ENCODE results near the gene CROT. TPM values are rescaled to one million over a fixed set of nuclear protein-coding genes. Genes with fewer than 3 reads are reported as not detected.

CROT gene
- total RNA-seq, 4 donors from 2014 or later: 31.4 to 74.9 (median 50.6) TPM

DNA sequence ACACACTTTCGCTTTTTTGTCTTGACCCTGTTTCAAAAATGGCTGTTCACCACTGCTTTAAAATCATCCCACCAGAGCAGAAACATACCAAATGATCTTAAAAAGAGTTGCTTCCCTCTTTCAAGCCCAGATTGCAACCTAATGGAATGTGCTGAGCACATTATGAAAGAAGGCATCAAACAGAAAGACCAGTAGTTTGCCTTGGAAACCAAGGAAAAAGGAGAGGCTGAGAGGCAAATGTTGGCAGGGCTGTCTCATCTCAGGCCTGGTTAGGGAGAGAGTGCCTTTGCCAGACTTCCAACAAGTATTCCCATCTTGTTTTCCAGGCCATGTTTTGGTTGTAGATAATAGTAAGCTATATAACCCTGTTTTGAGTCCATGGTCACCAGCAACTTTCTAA, 65.7 kb downstream of the CROT start:
- TF ChIP-seq, protein P1, sequence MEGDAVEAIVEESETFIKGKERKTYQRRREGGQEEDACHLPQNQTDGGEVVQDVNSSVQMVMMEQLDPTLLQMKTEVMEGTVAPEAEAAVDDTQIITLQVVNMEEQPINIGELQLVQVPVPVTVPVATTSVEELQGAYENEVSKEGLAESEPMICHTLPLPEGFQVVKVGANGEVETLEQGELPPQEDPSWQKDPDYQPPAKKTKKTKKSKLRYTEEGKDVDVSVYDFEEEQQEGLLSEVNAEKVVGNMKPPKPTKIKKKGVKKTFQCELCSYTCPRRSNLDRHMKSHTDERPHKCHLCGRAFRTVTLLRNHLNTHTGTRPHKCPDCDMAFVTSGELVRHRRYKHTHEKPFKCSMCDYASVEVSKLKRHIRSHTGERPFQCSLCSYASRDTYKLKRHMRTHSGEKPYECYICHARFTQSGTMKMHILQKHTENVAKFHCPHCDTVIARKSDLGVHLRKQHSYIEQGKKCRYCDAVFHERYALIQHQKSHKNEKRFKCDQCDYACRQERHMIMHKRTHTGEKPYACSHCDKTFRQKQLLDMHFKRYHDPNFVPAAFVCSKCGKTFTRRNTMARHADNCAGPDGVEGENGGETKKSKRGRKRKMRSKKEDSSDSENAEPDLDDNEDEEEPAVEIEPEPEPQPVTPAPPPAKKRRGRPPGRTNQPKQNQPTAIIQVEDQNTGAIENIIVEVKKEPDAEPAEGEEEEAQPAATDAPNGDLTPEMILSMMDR (IDR thresholded peaks at IDR 0.05): no peak
- TF ChIP-seq POLR2A (IDR thresholded peaks at IDR 0.05): no peak
- H3K27me3 ChIP-seq: no peaks in the 10 kb centered on the region
- no peak for DNase-seq

DNA sequence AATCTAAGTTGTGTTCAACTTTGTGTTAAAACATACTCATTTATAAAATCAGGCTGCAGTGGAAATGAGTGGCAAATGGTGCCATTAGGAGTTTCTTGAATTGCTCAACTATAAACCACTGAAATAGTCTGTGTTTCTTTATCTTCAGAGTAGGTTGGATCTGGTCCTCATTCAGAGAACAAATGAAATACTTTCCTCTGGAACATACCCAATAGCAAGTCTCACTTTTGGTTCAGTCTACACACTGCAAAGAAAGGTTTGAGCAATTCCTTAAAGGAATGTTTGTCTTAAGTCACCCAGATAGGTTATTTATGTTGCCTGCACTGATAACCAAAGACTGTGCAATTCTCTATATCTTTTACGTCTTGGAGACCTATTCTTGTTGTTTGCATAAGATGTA, 67.6 kb downstream of the CROT start:
- H3K9me3 ChIP-seq: no peaks in the 10 kb centered on the region
- DNase-seq: no peak
- TF ChIP-seq POLR2A (IDR thresholded peaks at IDR 0.05): no peak
- TF ChIP-seq, protein P1 (IDR thresholded peaks at IDR 0.05): no peak
- no peak overlapping the region for H3K4me3 ChIP-seq
- H3K4me1 ChIP-seq: no peaks in the 10 kb centered on the region
- no peak overlapping the region for H3K27ac ChIP-seq
- H3K36me3 ChIP-seq: no peaks in the 10 kb centered on the region
- no peaks in the 10 kb centered on the region for H3K27me3 ChIP-seq

More for the DNA sequence above, 65.7 kb downstream of the CROT start:
- H3K4me3 ChIP-seq: no peak overlapping the region
- no peaks in the 10 kb centered on the region for H3K4me1 ChIP-seq
- H3K36me3 ChIP-seq: no peaks in the 10 kb centered on the region
- no peak overlapping the region for H3K27ac ChIP-seq
- H3K9me3 ChIP-seq: no peaks in the 10 kb centered on the region

DNA sequence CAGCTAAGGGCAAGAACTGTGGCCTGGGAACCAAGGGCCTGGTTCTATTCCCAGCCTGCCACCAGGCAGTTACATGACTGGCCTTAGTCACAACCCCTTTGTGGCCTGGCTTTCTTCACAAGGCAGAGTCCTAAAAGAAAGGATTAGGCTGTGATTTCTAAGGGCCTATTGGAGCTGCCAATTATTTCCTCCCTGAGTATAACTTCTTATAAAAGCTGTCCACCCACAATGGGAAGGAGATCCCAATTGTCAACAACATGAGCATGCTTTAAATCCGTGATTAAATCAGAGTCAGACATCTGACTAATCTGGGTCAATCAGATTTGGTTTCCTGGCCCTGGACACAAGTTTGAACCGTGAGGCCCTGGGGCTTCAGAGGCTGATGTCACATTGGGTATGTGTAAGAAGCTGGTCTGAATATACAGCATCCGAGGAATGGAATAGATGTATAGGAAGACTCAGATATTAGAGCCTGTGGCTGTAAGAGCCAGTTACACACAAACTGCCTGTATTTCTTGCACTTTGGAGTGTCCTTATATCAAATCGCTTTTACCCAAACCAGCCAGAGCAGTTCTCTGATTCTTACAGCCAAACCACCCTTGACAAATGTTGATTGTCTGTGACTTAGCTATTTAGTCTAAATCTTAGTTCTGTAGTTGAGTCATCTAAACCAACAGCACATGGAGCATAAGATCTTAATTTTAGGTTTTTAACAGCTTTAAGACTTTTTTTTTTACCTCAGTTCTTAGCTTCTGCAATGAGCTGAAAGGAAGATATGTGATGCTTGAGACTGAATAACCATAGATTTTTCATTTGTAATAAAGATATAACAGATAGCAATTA, 68.7 kb downstream of the CROT start:
- Histone ChIP-seq H3K9me3 (no peaks in the 10 kb centered on the region), H3K27ac (no peak overlapping the region), H3K4me3 (no peak overlapping the region), H3K36me3 (no peaks in the 10 kb centered on the region), H3K27me3 (no peaks in the 10 kb centered on the region), H3K4me1 (no peaks in the 10 kb centered on the region)
- TF ChIP-seq, protein P1 (IDR thresholded peaks at IDR 0.05): no peak
- no peak for TF ChIP-seq POLR2A (IDR thresholded peaks at IDR 0.05)
- DNase-seq: no peak

DNA sequence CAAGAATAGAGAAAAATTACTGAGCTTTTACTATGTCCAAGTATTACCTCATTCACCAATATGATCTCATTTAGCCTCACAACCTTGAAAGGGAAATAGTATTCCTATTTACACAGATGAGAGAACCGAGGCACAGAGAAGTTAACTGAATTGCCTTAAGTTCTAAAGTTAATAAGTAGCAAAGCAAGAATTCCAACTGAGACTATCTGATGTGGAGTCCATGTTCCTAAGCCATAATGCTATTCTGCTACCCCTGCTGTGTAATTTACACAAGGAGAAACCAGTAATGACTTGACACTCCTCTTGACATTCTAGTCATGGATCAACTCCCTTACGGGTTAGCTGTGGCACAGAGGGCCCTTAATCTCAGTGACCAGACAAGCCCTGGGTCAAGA, 69.3 kb downstream of the CROT start:
- DNase-seq: no peak
- Histone ChIP-seq H3K4me1 (no peaks in the 10 kb centered on the region), H3K27me3 (no peaks in the 10 kb centered on the region), H3K4me3 (no peak overlapping the region), H3K9me3 (no peaks in the 10 kb centered on the region), H3K27ac (no peak overlapping the region), H3K36me3 (no peaks in the 10 kb centered on the region)
- TF ChIP-seq, protein P1 (IDR thresholded peaks at IDR 0.05): no peak

DNA sequence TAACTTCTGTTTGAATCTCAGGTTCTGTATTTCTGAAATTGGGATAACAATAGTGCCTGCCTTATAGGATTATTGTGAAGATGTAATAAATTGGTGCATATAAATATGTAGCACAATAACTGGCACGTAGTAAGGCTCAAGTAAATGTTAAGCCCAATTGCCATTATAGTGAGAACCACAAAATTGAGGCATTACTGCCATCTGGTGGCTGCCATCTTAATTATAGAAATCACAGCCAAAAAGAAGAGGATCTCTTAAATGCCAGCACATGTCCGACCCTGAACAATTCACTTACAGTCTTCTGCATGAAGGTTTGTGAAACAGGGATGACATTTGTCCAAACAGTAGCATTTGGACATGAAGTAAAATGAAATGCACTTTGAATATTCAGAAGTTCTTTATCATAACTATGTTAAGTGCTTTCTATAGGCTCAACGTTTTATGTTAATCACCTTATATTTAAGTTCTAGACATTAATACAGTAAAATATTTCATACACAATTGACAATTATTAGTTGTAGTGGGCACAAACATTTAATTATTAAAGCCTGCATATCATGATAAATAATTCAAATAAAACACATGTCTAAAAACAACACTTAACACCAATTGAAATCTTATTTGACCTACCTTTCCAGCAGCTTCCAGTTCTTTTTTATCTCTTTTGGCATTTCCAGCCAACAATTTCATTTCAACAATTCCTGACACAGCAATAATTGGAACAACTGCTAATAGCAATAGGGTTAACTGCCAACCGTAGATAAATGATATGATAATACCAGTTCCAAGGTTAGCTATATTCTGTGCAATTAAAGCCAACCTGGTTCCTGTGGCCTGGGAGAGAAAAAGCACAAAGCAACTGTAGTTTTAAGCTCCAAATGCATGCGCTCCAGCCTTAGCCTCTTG, 71.5 kb downstream of the CROT start:
- Histone ChIP-seq H3K27me3 (no peaks in the 10 kb centered on the region), H3K36me3 (no peaks in the 10 kb centered on the region), H3K4me3 (no peak overlapping the region), H3K27ac (no peak overlapping the region), H3K4me1 (no peaks in the 10 kb centered on the region), H3K9me3 (no peaks in the 10 kb centered on the region)
- TF ChIP-seq, protein P1 (IDR thresholded peaks at IDR 0.05): peak; percentile 39 to 93 (median 82)
- no peak for TF ChIP-seq POLR2A (IDR thresholded peaks at IDR 0.05)
- peak in 2 of 3 donors; percentile 64 to 87 for DNase-seq
